CD4-positive, alpha-beta T cell (primary cell): ENCODE results near the gene HOGA1. TPM values are rescaled to one million over a fixed set of nuclear protein-coding genes. Genes with fewer than 3 reads are reported as not detected.

Experiments
- ATAC-seq: fragments of 200-7000 bp; cut with Tn5 transposase; one replicate; pipeline ENCODE4 v1.10.0; 2022; ENCODE audit warnings: mild to moderate bottlenecking; ENCODE audit not compliant: poor library complexity
- CTCF ChIA-PET: fragments of 350-600 bp; sonication (Branson Sonifier 250); formaldehyde crosslinking; loops from one replicate; lab custom pipeline; 2021; ENCODE audit warnings: antibody characterized with exemption, inconsistent platforms; lab: Charles Lee
- POLR2A ChIA-PET: fragments of 350-600 bp; sonication (Branson Sonifier 250); formaldehyde crosslinking; loops from one replicate; lab custom pipeline; 2021; ENCODE audit warnings: antibody characterized with exemption, inconsistent platforms; lab: Charles Lee
- DNase-seq, 14 experiments: peaks; one replicate each; pipeline ENCODE4 v3.0.0-alpha.2; 2013 to 2020; ENCODE audit warnings: mixed read lengths in 2 of 14
- H3K27ac ChIP-seq, 2 donors: one replicate each; pipeline versions ENCODE4 v1.5.1 to v1.7.0; 2013; ENCODE audit warnings: low read length in 2 of 2, low read depth in 1 of 2, mild to moderate bottlenecking in 1 of 2
- H3K27me3 ChIP-seq, 2 experiments: 1 replicate in 1 of 2; 2 replicates in 1 of 2; pipeline versions ENCODE4 v1.6.1 to v1.7.0; 2013; ENCODE audit warnings: low read length in 2 of 2, control low read depth in 1 of 2, mild to moderate bottlenecking in 1 of 2, moderate library complexity in 1 of 2; ENCODE audit not compliant: insufficient read depth in 2 of 2, control insufficient read depth in 1 of 2
- H3K36me3 ChIP-seq: one replicate; pipeline ENCODE4 v1.6.1; 2013; ENCODE audit warnings: low read length, control low read depth; ENCODE audit not compliant: insufficient read depth
- H3K4me1 ChIP-seq: one replicate; pipeline ENCODE4 v1.6.1; 2013; ENCODE audit warnings: low read length, control low read depth; ENCODE audit not compliant: insufficient read depth
- H3K4me3 ChIP-seq: one replicate; pipeline ENCODE4 v1.5.1; 2013; ENCODE audit warnings: mild to moderate bottlenecking, low read length, moderate library complexity
- H3K9me3 ChIP-seq, 2 experiments: 1 replicate in 1 of 2; 2 replicates in 1 of 2; pipeline versions ENCODE4 v1.6.1 to v1.7.0; 2013; ENCODE audit warnings: low read length in 2 of 2, mild to moderate bottlenecking in 2 of 2, control low read depth in 1 of 2, moderate library complexity in 1 of 2; ENCODE audit not compliant: control insufficient read depth in 1 of 2, insufficient read depth in 1 of 2
- H3K27ac Mint-ChIP-seq: one replicate; pipeline ENCODE4 v1.8.0; 2020; ENCODE audit warnings: mixed read lengths
- H3K27me3 Mint-ChIP-seq: one replicate; pipeline ENCODE4 v1.8.0; 2021; ENCODE audit warnings: mixed read lengths
- H3K36me3 Mint-ChIP-seq: one replicate; pipeline ENCODE4 v1.8.0; 2021; ENCODE audit warnings: low read depth, mixed read lengths
- H3K4me1 Mint-ChIP-seq: one replicate; pipeline ENCODE4 v1.8.0; 2021; ENCODE audit warnings: low read depth, mixed read lengths
- H3K4me3 Mint-ChIP-seq: one replicate; pipeline ENCODE4 v1.8.0; 2020; ENCODE audit warnings: mild to moderate bottlenecking, mixed read lengths
- H3K9me3 Mint-ChIP-seq: one replicate; pipeline ENCODE4 v1.8.0; 2020; ENCODE audit warnings: mixed read lengths
- CTCF ChIP-seq: fragments of 200-600 bp; IDR thresholded peaks from one replicate; pipeline ENCODE4 v1.8.0; 2022; ENCODE audit warnings: antibody characterized with exemption, mild to moderate bottlenecking
- intact Hi-C, 2 experiments: fragments of 100-400 bp; cut with DNase I in 1 of 2; cut with micrococcal nuclease in 1 of 2; formaldehyde crosslinking; loops; one replicate each; pipeline versions ENCODE4 v1.15.1 to v1.9.0; 2023 to 2025; cut with DNase I, micrococcal nuclease
- total RNA-seq, 174 experiments: library from RNA in 2 of 174; stranded (reverse) in 2 of 174; gene quantifications; one replicate each; pipeline ENCODE4 v1.2.3 and lab custom pipeline; 2021 to 2026

The HOGA1 gene
- total RNA-seq, 2 experiments from 2014 or later = not detected

GRCh38 chr10:97540669-97541500 lies 43.3 kb upstream of the HOGA1 start:
- DNase-seq = no peak
- no peak overlapping the region for H3K27ac Mint-ChIP-seq
- no peaks in the 10 kb centered on the region for H3K36me3 Mint-ChIP-seq
- POLR2A ChIA-PET = no interaction called here
- Histone ChIP-seq H3K4me1 (peaks cover 10% of the 10 kb centered on the region), H3K4me3 (no peak overlapping the region), H3K9me3 (no peaks in the 10 kb centered on the region), H3K27ac (no peak overlapping the region), H3K27me3 (no peaks in the 10 kb centered on the region), H3K36me3 (no peaks in the 10 kb centered on the region)
- no peak overlapping the region for H3K4me3 Mint-ChIP-seq
- ATAC-seq = no peak
- TF ChIP-seq CTCF = no peak
- H3K4me1 Mint-ChIP-seq = no peaks in the 10 kb centered on the region
- H3K27me3 Mint-ChIP-seq = no peaks in the 10 kb centered on the region
- CTCF ChIA-PET = no interaction called here
- intact Hi-C loops = loop anchor here in 1 of 2 experiments (5.0 kb wide), 1 partner anchor 34 kb away; no protein-coding TSS in a partner anchor
- H3K9me3 Mint-ChIP-seq = no peaks in the 10 kb centered on the region

GRCh38 chr10:97542169-97543024 lies 41.8 kb upstream of the HOGA1 start:
- no peaks in the 10 kb centered on the region for H3K27me3 Mint-ChIP-seq
- peak in 3 of 14 experiments; percentile 29 to 59 (median 55) for DNase-seq
- no peak overlapping the region for H3K4me3 Mint-ChIP-seq
- Histone ChIP-seq H3K4me1 (peaks cover 10% of the 10 kb centered on the region), H3K27ac (no peak overlapping the region), H3K27me3 (no peaks in the 10 kb centered on the region), H3K36me3 (no peaks in the 10 kb centered on the region), H3K9me3 (no peaks in the 10 kb centered on the region), H3K4me3 (no peak overlapping the region)
- no peaks in the 10 kb centered on the region for H3K9me3 Mint-ChIP-seq
- TF ChIP-seq CTCF = no peak
- ATAC-seq = no peak
- ChIA-PET POLR2A (no interaction called here), CTCF (no interaction called here)
- intact Hi-C loops = loop anchor here in 1 of 2 experiments (5.0 kb wide), 1 partner anchor 35 kb away; no protein-coding TSS in a partner anchor
- no peak overlapping the region for H3K27ac Mint-ChIP-seq
- H3K36me3 Mint-ChIP-seq = no peaks in the 10 kb centered on the region
- no peaks in the 10 kb centered on the region for H3K4me1 Mint-ChIP-seq

- ATAC-seq (no peak), DNase-seq (peak in 3 of 14 experiments; percentile 49 to 72 (median 63))
- Mint-ChIP-seq H3K27ac (no peak overlapping the region), H3K4me3 (no peak overlapping the region), H3K27me3 (no peaks in the 10 kb centered on the region), H3K36me3 (no peaks in the 10 kb centered on the region), H3K4me1 (no peaks in the 10 kb centered on the region), H3K9me3 (no peaks in the 10 kb centered on the region)
- no peak overlapping the region for H3K4me3 ChIP-seq
- H3K9me3 ChIP-seq = no peaks in the 10 kb centered on the region
- H3K27ac ChIP-seq = no peak overlapping the region
- no peaks in the 10 kb centered on the region for H3K36me3 ChIP-seq
- POLR2A ChIA-PET = no interaction called here
- intact Hi-C loops = loop anchor here in 1 of 2 experiments (5.0 kb wide), 1 partner anchor 36 kb away; no protein-coding TSS in a partner anchor
- no peaks in the 10 kb centered on the region for H3K27me3 ChIP-seq
- peaks cover 10% of the 10 kb centered on the region for H3K4me1 ChIP-seq
- CTCF ChIA-PET = interaction anchor here (1.4 kb wide), 1 partner anchor 11 kb away, joined by 3 read pairs; no protein-coding TSS in a partner anchor
- TF ChIP-seq CTCF = no peak
Measured at GRCh38 chr10:97543025-97543546, 41.1 kb upstream of the HOGA1 start.
